CD4-positive, alpha-beta T cell (primary cell): ENCODE results near the gene FDCSP. TPM values are rescaled to one million over a fixed set of nuclear protein-coding genes. Genes with fewer than 3 reads are reported as not detected.

Experiments used
- ATAC-seq: fragments of 200-7000 bp; cut with Tn5 transposase; one replicate; pipeline ENCODE4 v1.10.0; 2022; ENCODE audit warnings: mild to moderate bottlenecking; ENCODE audit not compliant: poor library complexity
- CTCF ChIA-PET: fragments of 350-600 bp; sonication (Branson Sonifier 250); formaldehyde crosslinking; loops from one replicate; lab custom pipeline; 2021; ENCODE audit warnings: antibody characterized with exemption, inconsistent platforms; lab: Charles Lee
- POLR2A ChIA-PET: fragments of 350-600 bp; sonication (Branson Sonifier 250); formaldehyde crosslinking; loops from one replicate; lab custom pipeline; 2021; ENCODE audit warnings: antibody characterized with exemption, inconsistent platforms; lab: Charles Lee
- DNase-seq, 14 experiments: peaks; one replicate each; pipeline ENCODE4 v3.0.0-alpha.2; 2013 to 2020; ENCODE audit warnings: mixed read lengths in 2 of 14
- H3K27ac ChIP-seq, 2 donors: one replicate each; pipeline versions ENCODE4 v1.5.1 to v1.7.0; 2013; ENCODE audit warnings: low read length in 2 of 2, low read depth in 1 of 2, mild to moderate bottlenecking in 1 of 2
- H3K27me3 ChIP-seq, 2 experiments: 1 replicate in 1 of 2; 2 replicates in 1 of 2; pipeline versions ENCODE4 v1.6.1 to v1.7.0; 2013; ENCODE audit warnings: low read length in 2 of 2, control low read depth in 1 of 2, mild to moderate bottlenecking in 1 of 2, moderate library complexity in 1 of 2; ENCODE audit not compliant: insufficient read depth in 2 of 2, control insufficient read depth in 1 of 2
- H3K36me3 ChIP-seq: one replicate; pipeline ENCODE4 v1.6.1; 2013; ENCODE audit warnings: low read length, control low read depth; ENCODE audit not compliant: insufficient read depth
- H3K4me1 ChIP-seq: one replicate; pipeline ENCODE4 v1.6.1; 2013; ENCODE audit warnings: low read length, control low read depth; ENCODE audit not compliant: insufficient read depth
- H3K4me3 ChIP-seq: one replicate; pipeline ENCODE4 v1.5.1; 2013; ENCODE audit warnings: mild to moderate bottlenecking, low read length, moderate library complexity
- H3K9me3 ChIP-seq, 2 experiments: 1 replicate in 1 of 2; 2 replicates in 1 of 2; pipeline versions ENCODE4 v1.6.1 to v1.7.0; 2013; ENCODE audit warnings: low read length in 2 of 2, mild to moderate bottlenecking in 2 of 2, control low read depth in 1 of 2, moderate library complexity in 1 of 2; ENCODE audit not compliant: control insufficient read depth in 1 of 2, insufficient read depth in 1 of 2
- H3K27ac Mint-ChIP-seq: one replicate; pipeline ENCODE4 v1.8.0; 2020; ENCODE audit warnings: mixed read lengths
- H3K27me3 Mint-ChIP-seq: one replicate; pipeline ENCODE4 v1.8.0; 2021; ENCODE audit warnings: mixed read lengths
- H3K36me3 Mint-ChIP-seq: one replicate; pipeline ENCODE4 v1.8.0; 2021; ENCODE audit warnings: low read depth, mixed read lengths
- H3K4me1 Mint-ChIP-seq: one replicate; pipeline ENCODE4 v1.8.0; 2021; ENCODE audit warnings: low read depth, mixed read lengths
- H3K4me3 Mint-ChIP-seq: one replicate; pipeline ENCODE4 v1.8.0; 2020; ENCODE audit warnings: mild to moderate bottlenecking, mixed read lengths
- H3K9me3 Mint-ChIP-seq: one replicate; pipeline ENCODE4 v1.8.0; 2020; ENCODE audit warnings: mixed read lengths
- CTCF ChIP-seq: fragments of 200-600 bp; IDR thresholded peaks from one replicate; pipeline ENCODE4 v1.8.0; 2022; ENCODE audit warnings: antibody characterized with exemption, mild to moderate bottlenecking
- intact Hi-C, 2 experiments: fragments of 100-400 bp; cut with DNase I in 1 of 2; cut with micrococcal nuclease in 1 of 2; formaldehyde crosslinking; loops; one replicate each; pipeline versions ENCODE4 v1.15.1 to v1.9.0; 2023 to 2025; cut with DNase I, micrococcal nuclease
- total RNA-seq, 174 experiments: library from RNA in 2 of 174; stranded (reverse) in 2 of 174; gene quantifications; one replicate each; pipeline ENCODE4 v1.2.3 and lab custom pipeline; 2021 to 2026

FDCSP gene
- total RNA-seq, 2 experiments from 2014 or later: not detected

GRCh38 chr4:70195425-70195824 lies 30.5 kb upstream of the FDCSP start, which contains the start of gene ODAM:
Gene ODAM (plus strand): TSS chr4:70195725. CDS start chr4:70196544, 819 bp downstream.
- Mint-ChIP-seq H3K27me3 (no peaks in the 10 kb centered on the region), H3K27ac (no peak within 1 kb of the TSS), H3K9me3 (no peaks in the 10 kb centered on the region), H3K36me3 (no peaks in the 10 kb centered on the region), H3K4me1 (no peaks in the 10 kb centered on the region), H3K4me3 (no peak within 1 kb of the TSS)
- no peak within 1 kb of the TSS for H3K4me3 ChIP-seq
- ATAC-seq (no peak), DNase-seq (no peak)
- H3K27me3 ChIP-seq: no peaks in the 10 kb centered on the region
- ChIA-PET POLR2A (no interaction called here), CTCF (no interaction called here)
- H3K27ac ChIP-seq: no peak within 1 kb of the TSS
- H3K36me3 ChIP-seq: no peaks in the 10 kb centered on the region
- H3K9me3 ChIP-seq: no peaks in the 10 kb centered on the region
- no peak for TF ChIP-seq CTCF
- H3K4me1 ChIP-seq: no peaks in the 10 kb centered on the region
- intact Hi-C loops: no loop called here

GRCh38 chr4:70196857-70197256 lies 29.1 kb upstream of the FDCSP start:
- Histone ChIP-seq H3K36me3 (no peaks in the 10 kb centered on the region), H3K4me3 (no peak overlapping the region), H3K27me3 (no peaks in the 10 kb centered on the region), H3K27ac (no peak overlapping the region), H3K4me1 (no peaks in the 10 kb centered on the region), H3K9me3 (no peaks in the 10 kb centered on the region)
- TF ChIP-seq CTCF: no peak
- Mint-ChIP-seq H3K4me1 (no peaks in the 10 kb centered on the region), H3K27me3 (no peaks in the 10 kb centered on the region), H3K4me3 (no peak overlapping the region), H3K9me3 (no peaks in the 10 kb centered on the region), H3K27ac (no peak overlapping the region), H3K36me3 (no peaks in the 10 kb centered on the region)
- DNase-seq: no peak
- intact Hi-C loops: no loop called here
- ChIA-PET POLR2A (no interaction called here), CTCF (no interaction called here)
- ATAC-seq: no peak

GRCh38 chr4:70197842-70198241 lies 28.1 kb upstream of the FDCSP start:
- H3K4me3 ChIP-seq: no peak overlapping the region
- CTCF ChIA-PET: no interaction called here
- no peaks in the 10 kb centered on the region for H3K36me3 Mint-ChIP-seq
- no peaks in the 10 kb centered on the region for H3K9me3 Mint-ChIP-seq
- no peaks in the 10 kb centered on the region for H3K27me3 Mint-ChIP-seq
- POLR2A ChIA-PET: no interaction called here
- TF ChIP-seq CTCF: no peak
- H3K36me3 ChIP-seq: no peaks in the 10 kb centered on the region
- H3K4me1 ChIP-seq: no peaks in the 10 kb centered on the region
- H3K4me1 Mint-ChIP-seq: no peaks in the 10 kb centered on the region
- DNase-seq (no peak), ATAC-seq (no peak)
- no peak overlapping the region for H3K4me3 Mint-ChIP-seq
- intact Hi-C loops: no loop called here
- H3K27me3 ChIP-seq: no peaks in the 10 kb centered on the region
- no peaks in the 10 kb centered on the region for H3K9me3 ChIP-seq
- H3K27ac ChIP-seq: no peak overlapping the region
- no peak overlapping the region for H3K27ac Mint-ChIP-seq
